ENCODE results near the gene TCERG1L.

The TCERG1L gene

DNA sequence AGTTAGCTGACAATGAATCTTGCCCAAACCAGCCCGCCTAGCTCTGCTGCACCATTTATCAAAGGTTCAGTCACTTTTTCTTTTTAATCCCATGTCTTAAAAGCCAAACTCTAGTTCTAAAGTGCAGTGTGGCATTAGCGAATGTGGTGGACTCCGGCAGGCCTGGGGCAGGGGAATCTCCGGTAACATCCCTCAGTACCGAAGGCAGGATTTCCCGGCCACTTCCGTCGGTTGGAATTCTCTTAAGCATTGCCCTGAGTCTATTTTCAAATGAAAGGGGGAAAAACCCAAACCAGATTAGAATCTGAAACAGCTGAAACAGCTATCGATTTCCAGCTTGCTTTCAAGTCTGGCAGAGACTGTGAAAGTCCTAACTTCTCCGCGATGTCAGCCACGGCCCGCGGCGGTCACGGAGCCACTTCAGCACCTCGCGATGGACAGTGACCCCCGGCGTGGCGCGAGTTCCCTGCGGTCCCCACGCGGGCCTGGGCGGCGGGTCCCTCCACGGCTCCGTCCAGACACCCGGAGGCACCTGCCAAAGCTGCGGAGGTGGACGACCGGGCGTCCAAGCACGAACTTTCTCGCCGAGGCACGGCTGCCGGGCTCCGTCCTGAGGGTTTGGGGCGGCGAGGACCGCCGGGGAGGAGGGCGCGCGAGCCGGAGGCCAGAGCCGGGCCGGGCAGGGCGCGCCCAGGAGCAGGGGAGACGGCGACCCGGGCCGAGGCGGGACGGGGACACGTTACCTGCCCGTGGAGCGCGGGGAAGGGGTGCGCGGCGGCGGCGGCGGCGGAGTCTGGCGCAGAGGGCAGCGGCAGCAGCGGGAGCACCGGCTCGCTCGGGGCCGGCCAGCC lies 745 bp downstream of the TCERG1L start:
- no peak for TF ChIP-seq JUND (IDR thresholded peaks at IDR 0.05; ENCODE audit: low read depth)
- no peak for DNase-seq (ENCODE audit: low read depth in 1 of 2, low spot score in 1 of 2)
- in situ Hi-C loops (cut with HindIII; ENCODE audit: low pct_unique_long_range_greater_than_20kb, low sequenced_read_pairs) = no loop called here

DNA sequence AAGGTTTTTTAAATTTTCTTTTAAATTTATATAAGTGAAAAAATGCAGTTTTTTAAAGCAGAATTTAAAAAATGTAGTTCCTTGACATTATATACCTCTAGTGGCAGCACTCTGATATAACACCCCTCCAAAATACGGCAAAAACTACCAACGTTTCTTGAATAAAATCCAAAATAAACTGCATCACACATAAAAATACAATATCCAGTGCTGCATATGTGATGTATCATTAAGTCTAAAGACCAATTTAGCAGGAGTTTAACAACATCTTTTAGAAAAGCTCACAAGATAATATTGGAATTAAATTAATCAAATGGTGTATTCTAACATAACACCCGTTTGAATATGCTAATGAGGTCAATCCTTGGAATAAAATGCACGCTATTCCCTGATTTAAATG lies 1.4 kb downstream of the TCERG1L start:
- no peak for DNase-seq (ENCODE audit: low read depth in 1 of 2, low spot score in 1 of 2)
- in situ Hi-C loops (cut with HindIII; ENCODE audit: low pct_unique_long_range_greater_than_20kb, low sequenced_read_pairs) = no loop called here
- no peak for TF ChIP-seq JUND (IDR thresholded peaks at IDR 0.05; ENCODE audit: low read depth)

GRCh38 chr10:131300508-131300907 lies 11.0 kb downstream of the TCERG1L start:
- no peak for TF ChIP-seq JUND (IDR thresholded peaks at IDR 0.05; ENCODE audit: low read depth)
- DNase-seq (ENCODE audit: low read depth in 1 of 2, low spot score in 1 of 2) = no peak
- in situ Hi-C loops (cut with HindIII; ENCODE audit: low pct_unique_long_range_greater_than_20kb, low sequenced_read_pairs) = no loop called here

DNA sequence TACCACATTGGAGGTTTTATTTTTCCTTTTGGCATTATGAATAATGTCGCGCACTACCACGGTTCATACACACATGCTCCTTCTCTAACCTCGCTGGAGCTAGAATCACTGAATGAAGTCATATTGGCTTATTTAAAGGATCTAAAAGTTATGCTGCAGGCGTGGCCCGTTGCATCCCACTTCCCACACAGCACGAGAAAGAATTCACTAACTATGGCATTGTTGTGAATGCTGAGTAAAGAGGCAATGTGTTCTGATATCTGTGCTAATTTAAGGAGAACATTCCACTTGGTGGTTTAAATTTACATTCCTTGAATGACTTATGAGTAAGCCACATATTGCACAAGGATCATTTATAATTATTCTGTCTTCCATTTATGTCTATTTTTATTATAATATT lies 20.7 kb downstream of the TCERG1L start:
- in situ Hi-C loops (cut with HindIII; ENCODE audit: low pct_unique_long_range_greater_than_20kb, low sequenced_read_pairs) = no loop called here
- no peak for TF ChIP-seq JUND (IDR thresholded peaks at IDR 0.05; ENCODE audit: low read depth)

GRCh38 chr10:131288648-131289047 lies 22.9 kb downstream of the TCERG1L start:
- in situ Hi-C loops (cut with HindIII; ENCODE audit: low pct_unique_long_range_greater_than_20kb, low sequenced_read_pairs) = no loop called here
- DNase-seq (ENCODE audit: low read depth in 1 of 2, low spot score in 1 of 2) = no peak
- TF ChIP-seq JUND (IDR thresholded peaks at IDR 0.05; ENCODE audit: low read depth) = no peak

More for the DNA sequence above, 20.7 kb downstream of the TCERG1L start:
- no peak for DNase-seq (ENCODE audit: low read depth in 1 of 2, low spot score in 1 of 2)

GRCh38 chr10:131282961-131283360 lies 28.6 kb downstream of the TCERG1L start:
- DNase-seq (ENCODE audit: low read depth in 1 of 2, low spot score in 1 of 2) = no peak
- no peak for TF ChIP-seq JUND (IDR thresholded peaks at IDR 0.05; ENCODE audit: low read depth)
- in situ Hi-C loops (cut with HindIII; ENCODE audit: low pct_unique_long_range_greater_than_20kb, low sequenced_read_pairs) = no loop called here

GRCh38 chr10:131280101-131280500 lies 31.4 kb downstream of the TCERG1L start:
- no peak for TF ChIP-seq JUND (IDR thresholded peaks at IDR 0.05; ENCODE audit: low read depth)
- in situ Hi-C loops (cut with HindIII; ENCODE audit: low pct_unique_long_range_greater_than_20kb, low sequenced_read_pairs) = no loop called here
- DNase-seq (ENCODE audit: low read depth in 1 of 2, low spot score in 1 of 2) = no peak

GRCh38 chr10:131279516-131279915 lies 32.0 kb downstream of the TCERG1L start:
- in situ Hi-C loops (cut with HindIII; ENCODE audit: low pct_unique_long_range_greater_than_20kb, low sequenced_read_pairs) = no loop called here
- DNase-seq (ENCODE audit: low read depth in 1 of 2, low spot score in 1 of 2) = no peak
- TF ChIP-seq JUND (IDR thresholded peaks at IDR 0.05; ENCODE audit: low read depth) = no peak

DNA sequence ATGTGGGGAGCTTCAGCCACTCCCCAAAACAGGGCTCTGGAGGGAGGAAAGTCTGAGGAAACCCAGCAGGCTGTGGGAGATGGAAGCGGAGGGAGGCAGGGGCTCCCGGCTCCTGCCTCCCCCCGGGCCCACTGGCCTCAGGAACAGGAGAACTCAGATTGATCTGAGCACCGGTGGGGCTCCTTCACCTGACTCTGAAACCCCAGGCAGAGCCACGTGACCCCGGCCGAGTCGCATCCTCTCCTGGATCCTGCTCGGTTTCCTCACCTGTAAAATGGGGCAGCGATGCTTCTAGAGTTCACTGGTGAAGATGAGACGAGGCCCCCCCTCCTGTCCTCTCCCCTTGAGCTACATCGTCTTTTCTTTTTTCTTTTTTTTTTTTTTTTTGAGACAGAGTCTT lies 33.6 kb downstream of the TCERG1L start:
- no peak for DNase-seq (ENCODE audit: low read depth in 1 of 2, low spot score in 1 of 2)
- in situ Hi-C loops (cut with HindIII; ENCODE audit: low pct_unique_long_range_greater_than_20kb, low sequenced_read_pairs) = no loop called here
- no peak for TF ChIP-seq JUND (IDR thresholded peaks at IDR 0.05; ENCODE audit: low read depth)

DNA sequence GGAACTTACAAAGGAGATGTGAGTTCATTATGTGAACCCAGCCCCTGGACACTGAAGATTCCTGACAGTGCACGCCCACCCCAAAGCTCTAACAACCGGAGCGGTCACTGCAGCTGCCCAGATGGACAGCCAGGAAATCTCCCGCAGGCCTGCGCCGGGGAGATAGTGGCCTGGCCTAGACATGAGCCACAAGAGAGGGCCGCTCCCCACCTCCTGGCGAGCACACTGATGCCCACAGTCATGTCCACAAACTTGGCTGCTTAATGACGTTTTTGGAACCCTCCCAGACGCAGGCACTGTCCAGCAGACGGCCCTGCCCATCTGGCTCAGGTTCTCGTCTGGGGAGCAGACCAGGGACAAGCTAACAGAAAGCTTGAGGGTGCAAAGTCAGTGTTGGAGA lies 34.2 kb downstream of the TCERG1L start:
- no peak for DNase-seq (ENCODE audit: low read depth in 1 of 2, low spot score in 1 of 2)
- in situ Hi-C loops (cut with HindIII; ENCODE audit: low pct_unique_long_range_greater_than_20kb, low sequenced_read_pairs) = no loop called here
- no peak for TF ChIP-seq JUND (IDR thresholded peaks at IDR 0.05; ENCODE audit: low read depth)

GRCh38 chr10:131275691-131276090 lies 35.8 kb downstream of the TCERG1L start:
- in situ Hi-C loops (cut with HindIII; ENCODE audit: low pct_unique_long_range_greater_than_20kb, low sequenced_read_pairs) = no loop called here
- no peak for TF ChIP-seq JUND (IDR thresholded peaks at IDR 0.05; ENCODE audit: low read depth)
- no peak for DNase-seq (ENCODE audit: low read depth in 1 of 2, low spot score in 1 of 2)

- DNase-seq (ENCODE audit: low read depth in 1 of 2, low spot score in 1 of 2) = no peak
- in situ Hi-C loops (cut with HindIII; ENCODE audit: low pct_unique_long_range_greater_than_20kb, low sequenced_read_pairs) = no loop called here
- no peak for TF ChIP-seq JUND (IDR thresholded peaks at IDR 0.05; ENCODE audit: low read depth)
Observed at GRCh38 chr10:131274883-131275282, 36.6 kb downstream of the TCERG1L start.

DNA sequence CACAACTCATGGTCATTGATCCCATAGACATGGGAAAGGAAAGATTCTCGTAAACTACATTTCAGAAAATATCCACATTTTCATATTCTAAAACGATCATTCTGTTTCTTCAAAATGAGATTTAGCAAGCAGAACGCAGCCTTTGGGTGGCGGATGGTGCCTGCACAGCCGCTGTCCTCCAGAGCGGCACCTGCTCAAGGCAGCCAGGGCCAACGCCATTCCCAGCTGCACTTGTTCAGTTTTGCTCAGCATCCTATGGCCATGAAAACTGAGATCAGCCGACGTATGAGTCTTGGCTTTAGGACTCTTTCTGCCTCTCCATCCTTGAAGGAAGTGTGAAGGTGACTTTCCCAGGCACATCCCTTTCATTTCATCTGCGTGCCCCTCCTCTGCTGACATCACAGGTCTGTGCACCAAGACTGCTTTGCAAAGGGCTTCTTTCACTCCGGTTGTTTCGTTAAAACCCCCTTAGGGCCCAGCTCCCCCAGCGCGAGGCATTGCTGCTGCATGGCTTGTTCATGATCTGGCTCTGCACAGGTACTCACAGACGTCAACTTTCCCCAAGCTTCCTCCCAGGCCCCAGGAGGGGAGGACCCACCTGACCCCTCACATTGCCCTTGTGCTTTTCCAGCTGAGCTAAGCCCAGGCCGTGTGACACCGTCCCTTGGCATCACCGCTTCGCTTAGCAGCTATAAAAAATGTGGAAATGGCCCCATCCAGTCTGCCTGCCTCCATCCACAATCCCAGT lies 37.2 kb downstream of the TCERG1L start:
- no peak for TF ChIP-seq JUND (IDR thresholded peaks at IDR 0.05; ENCODE audit: low read depth)
- in situ Hi-C loops (cut with HindIII; ENCODE audit: low pct_unique_long_range_greater_than_20kb, low sequenced_read_pairs) = no loop called here
- no peak for DNase-seq (ENCODE audit: low read depth in 1 of 2, low spot score in 1 of 2)
